Activated CD8-positive, alpha-beta memory T cell treated with anti-CD3 and anti-CD28 coated beads, Interleukin-2, amount 50 U/mL, for 1 hour (primary cell): ENCODE data around the gene SPN.
"Not testable (repeated sequence)": the region's sequence is repeated elsewhere in the genome, so short reads cannot be mapped to it uniquely, and the experiment has no call there.

ENCODE experiments used
- DNase-seq: peaks from one replicate; pipeline ENCODE4 v3.0.0-alpha.2; 2020; ENCODE audit errors: extremely low read depth

SPN gene, protein sequence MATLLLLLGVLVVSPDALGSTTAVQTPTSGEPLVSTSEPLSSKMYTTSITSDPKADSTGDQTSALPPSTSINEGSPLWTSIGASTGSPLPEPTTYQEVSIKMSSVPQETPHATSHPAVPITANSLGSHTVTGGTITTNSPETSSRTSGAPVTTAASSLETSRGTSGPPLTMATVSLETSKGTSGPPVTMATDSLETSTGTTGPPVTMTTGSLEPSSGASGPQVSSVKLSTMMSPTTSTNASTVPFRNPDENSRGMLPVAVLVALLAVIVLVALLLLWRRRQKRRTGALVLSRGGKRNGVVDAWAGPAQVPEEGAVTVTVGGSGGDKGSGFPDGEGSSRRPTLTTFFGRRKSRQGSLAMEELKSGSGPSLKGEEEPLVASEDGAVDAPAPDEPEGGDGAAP

DNA sequence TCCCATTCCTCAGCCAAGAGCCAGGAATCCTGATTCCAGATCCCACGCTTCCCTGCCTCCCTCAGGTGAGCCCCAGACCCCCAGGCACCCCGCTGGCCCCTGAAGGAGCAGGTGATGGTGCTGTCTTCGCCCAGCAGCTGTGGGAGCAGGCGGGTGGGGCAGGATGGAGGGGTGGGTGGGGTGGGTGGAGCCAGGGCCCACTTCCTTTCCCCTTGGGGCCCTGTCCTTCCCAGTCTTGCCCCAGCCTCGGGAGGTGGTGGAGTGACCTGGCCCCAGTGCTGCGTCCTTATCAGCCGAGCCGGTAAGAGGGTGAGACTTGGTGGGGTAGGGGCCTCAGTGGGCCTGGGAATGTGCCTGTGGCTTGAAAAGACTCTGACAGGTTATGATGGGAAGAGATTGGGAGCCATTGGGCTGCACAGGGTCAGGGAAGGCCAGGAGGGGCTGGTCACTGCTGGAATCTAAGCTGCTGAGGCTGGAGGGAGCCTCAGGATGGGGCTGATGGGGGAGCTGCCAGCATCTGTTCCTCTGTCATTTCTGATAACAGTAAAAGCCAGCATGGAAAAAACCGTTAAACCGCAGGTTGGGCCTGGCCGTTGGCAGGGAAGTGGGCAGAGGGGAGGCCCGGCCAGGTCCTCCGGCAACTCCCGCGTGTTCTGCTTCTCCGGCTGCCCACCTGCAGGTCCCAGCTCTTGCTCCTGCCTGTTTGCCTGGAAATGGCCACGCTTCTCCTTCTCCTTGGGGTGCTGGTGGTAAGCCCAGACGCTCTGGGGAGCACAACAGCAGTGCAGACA lies at the start of gene SPN:
TSS of gene SPN (plus strand) at position 232 of the 791 bp plus-strand sequence. CDS start at position 714, 482 bp downstream.
- no peak for DNase-seq

DNA sequence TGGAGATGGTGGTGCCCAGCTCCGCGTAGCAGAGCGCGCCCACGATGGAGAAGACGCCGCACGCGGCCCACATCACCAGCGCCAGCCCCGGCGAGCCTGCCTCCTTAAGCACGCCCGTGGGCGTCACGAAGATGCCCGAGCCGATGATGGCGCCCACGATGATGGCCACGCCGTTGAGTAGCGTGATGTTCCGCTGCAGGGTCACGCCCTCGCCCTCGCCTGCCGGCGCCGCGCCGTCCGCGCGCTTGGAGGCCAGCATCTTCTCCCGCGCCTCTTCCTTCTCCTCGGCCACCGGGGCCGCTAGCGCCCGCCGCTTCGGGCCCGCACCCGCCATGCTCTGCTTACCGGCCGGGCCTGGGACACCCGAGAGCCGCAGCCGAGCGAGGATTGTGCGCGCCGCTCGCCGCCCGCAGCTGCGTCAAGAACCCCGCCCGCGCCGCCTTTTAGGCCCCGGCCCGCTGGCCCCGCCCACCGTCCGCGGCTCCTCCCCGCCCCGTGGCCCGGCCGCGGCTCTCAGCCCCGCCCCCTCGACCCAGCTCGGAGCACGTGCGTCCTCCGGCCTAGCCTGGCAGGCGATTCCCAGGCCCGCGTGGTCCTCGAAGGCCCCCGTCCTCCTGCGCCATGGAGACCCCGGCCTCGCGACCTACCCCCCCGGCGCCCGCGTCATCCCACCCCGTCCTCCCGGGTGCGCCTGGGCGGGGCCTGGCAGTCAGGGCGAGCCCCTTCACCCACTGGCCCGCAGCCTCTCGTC lies 49.6 kb upstream of the SPN start:
- peak; percentile 68 for DNase-seq

DNA sequence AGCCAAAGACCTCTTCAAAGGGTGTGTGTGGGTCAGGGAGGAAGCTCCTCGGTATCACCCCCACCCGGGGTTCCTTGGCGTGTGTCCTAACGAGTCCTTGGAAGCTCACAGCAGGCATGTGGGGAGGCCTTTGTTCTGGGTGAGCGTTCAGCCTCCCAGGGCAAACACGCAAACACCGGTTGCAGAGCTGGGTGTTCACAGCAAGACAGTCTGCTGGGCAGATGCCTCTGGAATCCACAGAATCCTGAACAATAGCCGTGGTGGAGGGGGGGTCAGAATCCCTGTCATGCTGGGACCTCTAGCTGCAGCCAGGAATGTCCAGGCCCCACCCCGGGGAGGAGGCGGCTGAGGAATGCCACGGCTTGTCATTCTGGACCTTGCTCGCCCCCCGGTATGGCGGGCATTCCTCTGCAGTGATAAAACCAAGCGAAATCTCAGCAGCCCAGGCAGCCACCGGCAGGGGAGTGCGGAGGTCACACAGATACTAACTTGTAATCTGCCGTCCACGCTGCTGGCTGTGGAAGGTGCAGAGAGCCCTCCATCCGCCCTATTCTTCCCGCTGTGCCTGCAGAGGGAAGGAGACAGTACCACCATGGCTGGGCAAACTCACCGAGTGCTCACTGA lies 48.2 kb upstream of the SPN start:
- not testable (repeated sequence) for DNase-seq

DNA sequence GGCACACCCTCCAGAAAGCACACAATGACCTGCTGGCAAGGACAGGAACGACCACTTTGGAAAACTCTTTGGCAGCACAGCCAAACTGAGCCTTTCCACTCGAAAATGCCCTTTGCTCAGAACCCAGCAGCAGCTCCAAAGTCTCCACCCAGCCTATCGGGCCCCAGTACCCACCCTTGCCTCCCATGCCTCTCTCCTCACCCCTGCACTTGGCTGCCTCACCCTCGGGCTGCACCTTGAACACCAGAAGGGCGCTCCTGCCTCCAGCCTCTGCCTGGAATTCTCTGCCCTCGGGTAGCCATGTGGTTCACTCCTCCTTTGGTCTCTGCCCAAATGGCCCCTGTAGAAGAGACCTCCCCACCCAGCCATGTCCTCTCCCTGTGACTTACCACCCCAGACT lies 46.9 kb upstream of the SPN start:
- DNase-seq = not testable (repeated sequence)

DNA sequence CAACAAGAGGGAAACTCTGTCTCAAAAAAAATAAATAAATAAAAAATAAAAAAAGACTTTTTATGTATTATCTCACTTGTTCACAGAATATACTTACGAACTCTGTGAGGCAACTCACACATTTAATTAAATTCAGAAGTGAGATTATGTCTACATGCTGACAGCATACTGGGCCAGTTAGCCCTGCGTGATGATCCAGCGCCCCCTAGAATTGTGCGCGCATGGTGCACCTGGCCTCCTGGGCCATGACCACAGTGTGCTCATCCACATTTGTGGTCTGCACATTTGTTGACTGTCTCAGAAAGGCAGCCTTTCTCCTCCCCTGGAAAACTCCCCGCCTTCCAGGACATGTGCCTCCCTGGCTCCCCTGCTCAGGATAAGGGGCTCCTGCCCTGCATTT lies 42.5 kb upstream of the SPN start:
- DNase-seq = not testable (repeated sequence)

DNA sequence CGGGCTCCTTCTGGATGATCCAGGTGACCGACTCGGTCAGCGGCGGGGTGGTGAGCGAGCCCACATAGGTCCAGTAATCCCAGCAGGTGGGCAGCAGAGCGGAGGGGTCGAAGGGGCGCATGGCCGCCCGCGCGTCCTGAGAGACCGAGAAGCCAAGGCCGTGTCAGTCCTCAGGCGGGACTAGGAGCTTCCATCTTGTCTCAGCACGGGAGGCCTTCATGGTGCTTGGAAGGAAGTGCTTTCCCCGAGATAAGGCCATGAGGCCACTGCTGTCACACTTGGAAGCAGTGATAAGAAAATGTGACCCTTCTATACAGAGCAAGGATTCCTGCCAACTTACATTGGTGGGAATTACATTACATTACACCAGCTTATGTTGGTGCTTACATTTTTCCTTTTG lies 40.3 kb upstream of the SPN start:
- DNase-seq = not testable (repeated sequence)

DNA sequence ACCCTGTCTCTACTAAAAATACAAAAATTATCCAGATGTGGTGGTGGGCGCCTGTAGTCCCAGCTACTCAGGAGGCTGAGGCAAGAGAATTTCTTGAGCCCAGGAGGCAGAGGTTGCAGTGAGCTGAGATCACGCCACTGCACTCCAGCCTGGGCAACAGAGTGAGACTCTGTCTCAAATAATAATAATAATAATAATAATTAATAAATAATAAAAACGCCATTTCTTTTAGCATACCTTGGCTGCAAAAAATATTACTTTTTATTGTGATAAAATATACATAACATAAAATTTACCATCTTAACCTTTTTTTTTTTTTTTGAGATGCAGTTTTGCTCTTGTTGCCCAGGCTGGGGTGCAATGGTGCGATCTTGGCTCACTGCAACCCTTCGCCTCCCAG lies 39.8 kb upstream of the SPN start:
- DNase-seq = not testable (repeated sequence)

DNA sequence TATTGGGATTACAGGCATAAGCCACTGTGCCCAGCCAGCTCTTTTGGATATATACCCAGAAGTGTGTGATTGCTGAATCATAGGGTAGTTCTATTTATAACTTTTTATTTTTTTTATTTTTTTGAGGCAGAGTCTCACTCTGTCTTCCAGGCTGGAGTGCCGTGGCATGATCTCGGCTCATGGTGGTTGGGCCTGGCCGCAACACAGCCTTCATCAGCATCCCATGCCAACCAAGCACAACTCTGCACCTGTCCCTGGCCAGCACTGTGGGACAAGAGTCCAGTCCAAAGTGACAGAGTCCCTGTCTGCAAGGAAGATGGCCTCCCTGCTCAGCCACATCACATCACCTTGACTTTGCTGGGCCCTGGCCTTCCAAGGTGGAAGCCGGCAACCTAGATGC lies 37.9 kb upstream of the SPN start:
- not testable (repeated sequence) for DNase-seq

DNA sequence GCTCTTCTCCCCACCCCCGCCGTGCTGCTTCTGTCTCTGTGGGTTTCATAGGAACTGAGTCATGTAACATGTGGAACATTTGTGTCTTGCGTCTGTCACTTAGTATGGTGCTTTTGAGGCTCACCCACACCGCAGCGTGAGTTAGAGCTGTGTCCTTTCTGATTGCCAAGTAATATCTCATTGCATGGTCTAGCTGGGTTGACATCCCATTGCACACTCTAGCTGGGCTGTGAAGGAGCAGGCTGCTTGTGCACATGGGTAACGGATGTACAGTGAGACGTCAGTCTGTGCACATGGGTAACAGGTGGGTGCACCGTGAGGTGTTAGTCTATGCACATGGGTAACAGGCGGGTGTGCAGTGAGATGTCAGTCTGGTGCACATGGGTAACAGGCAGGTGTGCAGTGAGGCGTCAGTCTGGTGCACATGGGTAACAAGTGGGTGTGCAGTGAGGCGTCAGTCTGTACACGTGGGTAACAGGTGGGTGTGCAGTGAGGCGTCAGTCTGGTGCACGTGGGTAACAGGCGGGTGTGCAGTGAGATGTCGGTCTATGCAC lies 36.2 kb upstream of the SPN start:
- peak; percentile 39 for DNase-seq

DNA sequence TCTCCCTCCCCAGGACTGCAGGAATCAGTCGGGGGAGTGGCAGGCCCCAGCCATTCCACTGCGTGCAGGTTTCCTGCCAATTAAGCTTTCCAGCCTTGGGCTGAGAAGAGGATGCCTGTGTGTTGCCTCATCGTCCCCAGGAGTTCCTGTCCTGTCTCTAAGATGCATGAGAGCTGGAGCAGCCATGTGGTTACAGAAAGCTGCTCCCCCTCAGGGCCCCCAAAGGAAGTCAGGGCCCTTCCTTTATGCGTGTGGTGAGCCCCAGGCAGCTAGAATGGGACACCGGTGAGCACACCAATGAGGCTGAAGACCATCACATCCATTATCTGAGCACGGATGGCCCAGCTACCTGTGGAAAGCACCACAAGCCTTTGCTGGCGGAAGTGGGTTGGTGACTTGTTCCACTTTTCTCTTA lies 35.4 kb upstream of the SPN start:
- not testable (repeated sequence) for DNase-seq

DNA sequence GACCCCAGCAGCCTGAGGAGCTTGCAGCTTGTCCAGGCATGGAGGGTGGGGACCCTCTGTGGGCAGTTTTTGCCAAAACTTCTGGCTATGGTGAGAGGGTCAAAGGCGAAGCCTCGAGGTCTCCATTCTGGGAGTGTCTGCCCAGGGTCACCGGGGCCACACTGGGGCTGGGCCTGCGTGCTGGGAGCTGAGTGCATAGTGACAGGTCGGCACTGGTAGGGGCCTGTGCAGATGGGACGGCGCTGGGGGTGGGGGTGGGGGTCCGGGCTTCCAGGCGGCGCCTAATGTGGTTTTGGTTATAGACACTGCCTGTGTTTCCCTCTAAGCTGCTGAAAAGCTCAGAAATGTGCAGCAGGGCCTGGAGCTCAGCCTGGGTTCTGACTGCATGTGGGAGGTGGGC lies 34.3 kb upstream of the SPN start:
- not testable (repeated sequence) for DNase-seq

DNA sequence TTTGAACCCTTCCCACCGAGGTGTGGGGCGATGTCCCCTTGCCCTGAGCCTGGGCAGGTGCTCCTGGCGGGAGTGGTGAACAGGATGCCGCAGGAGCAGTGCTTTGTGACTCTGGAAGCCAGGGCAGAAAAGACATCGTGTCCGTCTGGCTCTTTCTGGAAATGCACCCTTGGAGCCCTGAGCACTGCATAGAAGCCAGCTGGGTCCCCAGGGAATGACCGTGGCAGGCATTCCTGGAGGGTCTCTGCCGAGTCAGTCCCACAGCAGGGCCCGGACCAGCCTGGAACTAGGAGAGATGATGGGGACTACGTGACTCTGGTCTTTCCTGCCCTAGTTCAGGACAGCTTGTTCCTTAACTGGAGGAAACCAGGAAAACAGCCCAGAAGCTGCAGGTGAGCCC lies 33.7 kb upstream of the SPN start:
- DNase-seq = not testable (repeated sequence)

DNA sequence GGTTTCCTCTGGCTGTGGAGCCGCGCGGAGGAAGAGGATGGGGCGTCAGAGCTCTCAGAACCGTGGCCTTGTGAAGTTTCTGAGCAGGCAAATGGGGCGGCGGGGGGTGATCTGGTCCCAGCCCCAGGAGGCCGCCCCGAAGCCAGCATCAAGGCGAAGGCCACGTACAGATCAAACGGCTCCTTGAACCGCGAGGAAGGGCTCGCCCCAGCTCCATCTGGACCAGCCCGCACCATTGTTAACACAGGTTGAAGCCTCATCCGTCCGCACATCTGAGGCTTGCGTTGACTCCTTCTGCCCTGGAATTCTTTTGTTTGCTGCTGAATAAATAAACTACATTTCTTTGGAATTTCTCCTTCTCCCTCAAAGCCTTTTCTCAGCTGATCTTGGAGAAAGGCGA lies 31.4 kb upstream of the SPN start:
- not testable (repeated sequence) for DNase-seq

DNA sequence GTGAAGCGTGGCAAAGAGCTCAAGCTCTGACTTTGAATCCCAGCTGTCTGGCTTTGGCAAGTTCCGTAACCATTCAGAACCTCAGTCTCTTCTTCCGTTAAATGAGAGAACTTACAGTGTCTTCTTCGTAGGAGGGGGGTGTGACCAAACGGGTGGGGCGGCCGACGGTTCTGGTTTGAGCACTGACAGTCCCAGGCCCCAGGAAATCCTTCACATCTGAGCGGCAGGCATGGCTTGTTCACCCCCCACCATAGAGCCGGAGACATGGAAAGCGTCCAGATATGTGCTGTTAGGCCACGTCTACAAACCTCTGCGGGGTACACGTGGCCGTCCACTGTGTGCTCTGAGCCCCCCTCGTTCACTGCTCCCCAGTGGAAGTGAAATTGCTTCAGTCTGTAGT lies 27.1 kb upstream of the SPN start:
- DNase-seq = not testable (repeated sequence)

DNA sequence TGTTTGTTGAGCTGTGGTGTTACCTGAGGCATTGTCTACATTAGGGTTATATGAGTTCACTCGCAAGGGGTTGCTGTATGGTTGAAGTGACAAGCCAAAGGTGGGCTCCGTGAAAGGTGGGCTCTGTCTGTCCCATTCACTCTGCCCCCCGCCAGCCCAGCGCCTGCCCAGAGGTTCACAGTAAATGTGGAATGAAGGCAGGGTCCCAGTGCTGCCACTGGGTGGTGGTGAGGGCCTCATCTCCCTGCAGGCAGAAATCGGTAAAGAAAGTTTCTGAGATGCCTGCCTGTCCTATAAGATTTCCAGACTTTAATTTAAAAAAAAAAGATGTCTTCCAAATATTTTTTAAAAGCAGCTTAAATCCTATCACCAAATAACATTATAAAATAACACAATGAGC lies 26.7 kb upstream of the SPN start:
- not testable (repeated sequence) for DNase-seq

DNA sequence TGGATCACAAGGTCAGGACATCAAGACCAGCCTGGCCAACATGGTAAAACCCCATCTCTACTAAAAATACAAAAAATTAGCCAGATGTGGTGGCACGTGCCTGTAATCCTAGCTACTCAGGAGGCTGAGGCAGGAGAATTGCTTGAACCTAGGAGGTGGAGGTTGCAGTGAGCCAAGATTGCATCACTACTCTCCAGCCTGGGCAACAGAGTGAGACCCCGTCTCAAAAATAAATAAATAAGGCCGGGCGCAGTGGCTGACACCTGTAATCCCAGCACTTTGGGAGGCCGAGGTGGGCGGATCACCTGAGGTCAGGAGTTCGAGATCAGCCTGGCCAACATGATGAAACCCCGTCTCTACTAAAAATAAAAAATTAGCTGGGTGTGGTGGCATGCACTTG lies 24.3 kb upstream of the SPN start:
- not testable (repeated sequence) for DNase-seq

DNA sequence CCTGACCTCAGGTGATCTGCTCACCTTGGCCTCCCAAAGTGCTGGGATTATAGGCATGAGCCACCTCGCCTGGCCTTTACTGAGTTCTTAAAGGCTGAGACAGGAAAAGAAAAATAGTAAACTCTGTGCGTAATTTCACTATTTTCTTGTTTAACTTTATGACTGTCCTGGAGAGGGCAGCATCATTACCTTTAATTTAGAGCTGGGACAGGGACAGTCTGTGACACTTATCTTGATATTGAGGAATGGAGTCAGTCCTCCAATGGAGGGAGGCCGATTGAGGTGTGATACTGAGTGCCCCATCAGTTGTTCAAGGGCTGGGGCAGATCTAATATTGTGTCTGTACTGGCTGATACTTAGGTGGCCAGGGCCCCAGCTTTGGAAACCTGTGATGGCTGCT lies 21.5 kb upstream of the SPN start:
- no peak for DNase-seq

DNA sequence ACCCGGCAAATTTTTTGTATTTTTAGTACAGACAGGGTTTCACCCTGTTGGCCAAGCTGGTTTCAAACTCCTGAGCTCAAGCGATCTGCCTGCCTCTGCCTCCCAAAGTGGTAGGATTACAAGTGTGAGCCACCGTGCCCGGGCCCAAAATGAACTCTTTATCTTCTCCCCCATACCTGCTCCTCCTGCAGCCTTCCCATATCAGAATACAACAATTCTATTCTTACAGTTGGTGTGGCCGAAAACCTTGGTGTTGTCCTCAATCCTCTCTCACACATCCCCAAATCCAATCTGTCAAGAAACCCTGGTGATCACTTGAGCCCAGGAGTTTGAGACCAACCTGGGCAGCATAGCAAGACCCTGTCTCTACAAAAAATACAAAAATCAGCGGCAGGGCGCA lies 19.5 kb upstream of the SPN start:
- DNase-seq = no peak

DNA sequence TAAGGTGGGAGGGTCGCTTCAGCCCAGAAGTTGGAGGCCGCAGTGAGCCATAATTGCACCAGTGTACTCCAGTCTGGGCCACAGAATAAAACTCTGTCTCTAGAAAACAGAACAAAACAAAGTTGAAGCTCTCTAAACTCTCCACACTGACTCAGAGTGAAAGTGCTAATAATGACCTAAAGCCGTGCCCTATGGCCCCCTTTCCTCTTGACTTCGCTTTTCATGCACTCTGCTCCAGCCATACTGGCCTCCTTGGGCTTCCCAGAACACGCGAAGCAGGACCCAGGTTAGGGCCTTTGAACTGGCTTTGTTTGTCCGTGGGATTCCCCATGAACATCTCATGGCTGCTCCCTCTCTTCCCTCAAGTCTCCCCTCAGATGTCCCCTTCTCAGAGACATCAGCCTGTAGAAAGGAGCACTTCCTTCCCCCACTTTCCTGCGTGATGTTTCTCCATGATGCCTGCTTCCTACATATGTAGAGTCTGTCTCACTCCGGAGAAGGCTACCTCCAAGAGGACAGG lies 18.6 kb upstream of the SPN start:
- DNase-seq = no peak

DNA sequence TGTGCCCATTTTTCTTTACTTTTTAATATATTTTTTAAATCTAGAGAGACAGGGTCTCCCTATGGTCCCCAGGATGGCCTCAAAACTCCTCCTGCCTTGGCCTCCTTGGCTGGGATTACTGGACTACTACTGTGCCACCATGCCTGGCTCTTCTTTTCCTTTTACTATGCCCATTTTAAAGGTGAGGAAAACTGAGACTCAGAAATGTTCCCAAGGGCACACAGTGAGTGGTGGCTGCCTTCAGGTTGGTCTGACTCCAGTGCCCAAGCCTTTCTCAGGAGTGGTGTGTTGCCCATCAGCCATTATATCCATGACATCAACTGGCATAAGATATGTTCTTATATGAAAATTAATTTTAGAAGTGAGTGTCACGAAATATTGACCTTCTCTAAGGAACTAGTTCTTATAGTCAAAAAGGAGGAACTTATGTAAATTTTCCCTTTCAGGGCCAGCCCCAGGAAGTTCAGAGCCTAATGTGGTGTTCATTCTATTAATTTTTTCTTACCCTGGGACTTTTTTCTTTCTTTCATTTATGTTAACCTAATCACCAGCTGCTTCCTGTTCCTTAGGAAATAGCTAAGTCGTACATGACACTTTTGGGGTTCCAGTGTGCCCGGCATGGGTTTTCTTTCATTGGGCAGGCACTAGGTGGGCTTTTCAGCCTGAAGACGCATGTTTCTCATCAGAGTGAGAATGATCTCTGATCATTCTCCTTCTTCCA lies 17.9 kb upstream of the SPN start:
- DNase-seq = no peak
